GM18508 (cell line): ENCODE results near the gene EGR2.

Source experiments
- ATAC-seq: cut with Tn5 transposase; IDR thresholded peaks from one replicate; pipeline ENCODE4 v1.9.1; 2021; ENCODE audit warnings: moderate number of reproducible peaks; ENCODE audit not compliant: insufficient read depth, unreplicated experiment

EGR2 gene

GRCh38 chr10:62819141-62819920 lies 3.2 kb upstream of the EGR2 start:
- ATAC-seq: no peak

GRCh38 chr10:62818426-62819011 lies 2.4 kb upstream of the EGR2 start:
- no peak for ATAC-seq

GRCh38 chr10:62817766-62818425 lies 1.7 kb upstream of the EGR2 start:
- ATAC-seq: no peak

- peak; percentile 2 for ATAC-seq
Observed at GRCh38 chr10:62817121-62817765, 1.1 kb upstream of the EGR2 start.

GRCh38 chr10:62816076-62816330 lies 163 bp downstream of the EGR2 start:
- ATAC-seq: no peak

- ATAC-seq: no peak
Observed at GRCh38 chr10:62815381-62816075, 638 bp downstream of the EGR2 start.

- no peak for ATAC-seq
Observed at GRCh38 chr10:62814756-62815380, 1.3 kb downstream of the EGR2 start.

- ATAC-seq: no peak
Observed at GRCh38 chr10:62813981-62814380, 2.2 kb downstream of the EGR2 start.

- no peak for ATAC-seq
Observed at GRCh38 chr10:62813453-62813852, 2.7 kb downstream of the EGR2 start.

- ATAC-seq: no peak
Observed at GRCh38 chr10:62812672-62813439, 3.3 kb downstream of the EGR2 start.

- peak; percentile 39 for ATAC-seq
Observed at GRCh38 chr10:62811159-62811875, 4.8 kb downstream of the EGR2 start.

- ATAC-seq: no peak
Observed at GRCh38 chr10:62810156-62810902, 5.8 kb downstream of the EGR2 start.

- ATAC-seq: no peak
Observed at GRCh38 chr10:62806251-62806650, 9.9 kb downstream of the EGR2 start.

GRCh38 chr10:62805231-62806099 lies 10.7 kb downstream of the EGR2 start:
- ATAC-seq: no peak

- no peak for ATAC-seq
Observed at GRCh38 chr10:62804356-62805230, 11.6 kb downstream of the EGR2 start, which contains the start of gene ADO. ADO (plus strand) TSS chr10:62804720; CDS start chr10:62805060, 340 bp downstream.

- no peak for ATAC-seq
Observed at GRCh38 chr10:62803724-62804355, 12.3 kb downstream of the EGR2 start.
